GM12892 (cell line): ENCODE results near the gene ABLIM1.

Experiments used
- POLR2A ChIP-seq: IDR thresholded peaks from 2 replicates; pipeline ENCODE4 v1.6.1; 2011; ENCODE audit warnings: low read depth, low read length, control low read depth
- POLR2AphosphoS5 ChIP-seq: IDR thresholded peaks from 2 replicates; pipeline ENCODE4 v1.6.1; 2011; ENCODE audit warnings: low read depth, low read length, control low read depth
- TAF1 ChIP-seq: IDR thresholded peaks from 2 replicates; pipeline ENCODE4 v1.6.1; 2011; ENCODE audit warnings: low read depth, mild to moderate bottlenecking, control low read depth, low read length, borderline replicate concordance

DNA sequence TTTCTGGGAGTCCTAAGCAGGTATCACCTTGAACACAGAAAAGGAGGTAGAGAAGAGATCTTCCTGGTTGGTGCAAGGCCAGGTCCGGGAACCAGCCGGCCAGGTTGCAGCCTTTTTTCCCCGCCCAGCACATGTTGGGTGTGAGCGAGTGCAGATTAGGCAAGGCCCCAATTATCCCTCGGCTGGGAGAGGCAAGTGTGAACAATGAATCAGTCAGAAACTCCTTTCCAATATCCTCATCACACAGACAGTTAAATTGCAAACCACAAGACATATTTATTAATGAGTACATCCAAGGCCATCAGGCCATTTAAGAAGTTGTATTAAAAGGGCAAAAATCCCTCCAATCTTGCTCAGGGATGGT lies 138.8 kb downstream of the ABLIM1 start:
- TF ChIP-seq POLR2AphosphoS5 (no peak), TAF1 (no peak), POLR2A (no peak)
